Measurements from ENCODE around the gene KRT77.
A peak's percentile ranks its signal among the peaks of the same experiment; 100 is the strongest.

Gene KRT77

DNA sequence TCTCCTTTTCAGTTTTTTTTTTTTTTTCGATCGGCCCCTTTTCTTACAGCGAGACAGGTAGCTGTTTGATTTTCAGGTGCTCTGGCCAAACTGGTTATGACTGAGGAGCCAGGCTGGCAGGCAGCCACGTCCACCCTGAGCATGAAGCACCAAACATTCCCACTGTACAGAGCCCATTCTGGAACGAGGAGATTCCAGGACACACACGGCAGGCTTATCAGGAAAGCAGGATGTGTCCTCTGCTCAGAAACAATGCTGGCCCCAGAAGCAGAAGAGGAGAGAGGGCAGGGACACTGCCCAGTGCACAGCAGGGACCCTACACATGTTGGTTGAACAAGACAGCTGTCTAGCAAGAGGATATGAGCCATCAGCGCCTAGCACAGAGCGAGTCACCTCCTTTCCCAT is 47.6 kb downstream of the KRT77 start:
- peak overlapping the region; percentile 43 for H3K27ac ChIP-seq
- TF ChIP-seq, protein P1, sequence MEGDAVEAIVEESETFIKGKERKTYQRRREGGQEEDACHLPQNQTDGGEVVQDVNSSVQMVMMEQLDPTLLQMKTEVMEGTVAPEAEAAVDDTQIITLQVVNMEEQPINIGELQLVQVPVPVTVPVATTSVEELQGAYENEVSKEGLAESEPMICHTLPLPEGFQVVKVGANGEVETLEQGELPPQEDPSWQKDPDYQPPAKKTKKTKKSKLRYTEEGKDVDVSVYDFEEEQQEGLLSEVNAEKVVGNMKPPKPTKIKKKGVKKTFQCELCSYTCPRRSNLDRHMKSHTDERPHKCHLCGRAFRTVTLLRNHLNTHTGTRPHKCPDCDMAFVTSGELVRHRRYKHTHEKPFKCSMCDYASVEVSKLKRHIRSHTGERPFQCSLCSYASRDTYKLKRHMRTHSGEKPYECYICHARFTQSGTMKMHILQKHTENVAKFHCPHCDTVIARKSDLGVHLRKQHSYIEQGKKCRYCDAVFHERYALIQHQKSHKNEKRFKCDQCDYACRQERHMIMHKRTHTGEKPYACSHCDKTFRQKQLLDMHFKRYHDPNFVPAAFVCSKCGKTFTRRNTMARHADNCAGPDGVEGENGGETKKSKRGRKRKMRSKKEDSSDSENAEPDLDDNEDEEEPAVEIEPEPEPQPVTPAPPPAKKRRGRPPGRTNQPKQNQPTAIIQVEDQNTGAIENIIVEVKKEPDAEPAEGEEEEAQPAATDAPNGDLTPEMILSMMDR (conservative IDR thresholded peaks at IDR 0.05) = no peak
- TF ChIP-seq ZFX (IDR thresholded peaks at IDR 0.05) = no peak

DNA sequence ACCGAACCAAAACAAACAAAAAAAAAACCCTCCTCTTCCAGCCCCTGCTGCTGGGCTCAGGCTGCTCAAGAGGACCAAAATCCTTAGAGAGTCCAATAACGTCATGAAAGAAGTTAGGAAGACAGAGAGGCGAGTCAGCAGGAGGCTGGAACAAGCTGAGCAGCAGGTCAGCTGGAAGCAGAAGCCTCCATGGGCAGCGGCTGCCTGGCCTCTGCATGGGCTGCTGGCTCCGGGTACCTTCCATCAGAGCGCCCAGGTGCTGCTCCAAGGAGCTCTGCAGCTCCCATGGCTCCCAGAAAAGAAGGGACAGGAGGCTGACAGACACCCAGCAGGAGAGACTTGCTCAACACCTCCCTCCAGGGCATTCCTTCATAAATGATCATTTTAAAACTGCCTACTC is 48.1 kb downstream of the KRT77 start:
- H3K27ac ChIP-seq = peak overlapping the region; percentile 43
- TF ChIP-seq ZFX (IDR thresholded peaks at IDR 0.05) = no peak
- TF ChIP-seq, protein P1 (conservative IDR thresholded peaks at IDR 0.05) = no peak

DNA sequence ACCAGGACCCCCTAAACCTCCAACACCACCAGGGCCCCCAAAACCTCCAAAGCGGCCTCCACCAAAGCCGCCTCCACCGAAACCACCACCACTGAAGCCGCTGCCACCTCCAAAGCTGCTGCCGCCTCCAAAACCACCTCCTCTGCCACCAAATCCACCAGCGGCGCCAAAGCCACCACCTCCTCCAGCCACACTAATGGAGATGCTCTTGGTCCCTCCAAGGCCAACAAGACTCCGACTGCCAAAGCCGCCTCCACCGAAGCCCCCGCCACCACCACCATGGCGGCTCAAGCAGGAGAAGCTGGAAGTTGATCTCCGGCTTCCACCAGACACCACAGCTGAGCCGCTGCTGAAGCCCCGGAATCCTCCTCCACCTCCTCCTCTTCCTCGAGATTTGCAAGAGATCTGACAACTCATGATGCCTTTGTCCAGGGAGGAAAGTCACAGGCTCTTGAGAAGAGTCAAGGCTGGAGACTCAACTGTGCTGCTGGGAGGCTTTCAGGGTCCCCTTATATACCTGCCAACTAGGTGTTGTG is 51.5 kb downstream of the KRT77 start, which contains the start of gene KRT2:
KRT2 (minus strand) TSS at position 486 of the 536 bp plus-strand sequence; CDS start at position 417, 69 bp downstream.
- peak within 1 kb of the TSS; percentile 77 for H3K27ac ChIP-seq
- TF ChIP-seq, protein P1 (conservative IDR thresholded peaks at IDR 0.05) = no peak
- TF ChIP-seq ZFX (IDR thresholded peaks at IDR 0.05) = no peak

DNA sequence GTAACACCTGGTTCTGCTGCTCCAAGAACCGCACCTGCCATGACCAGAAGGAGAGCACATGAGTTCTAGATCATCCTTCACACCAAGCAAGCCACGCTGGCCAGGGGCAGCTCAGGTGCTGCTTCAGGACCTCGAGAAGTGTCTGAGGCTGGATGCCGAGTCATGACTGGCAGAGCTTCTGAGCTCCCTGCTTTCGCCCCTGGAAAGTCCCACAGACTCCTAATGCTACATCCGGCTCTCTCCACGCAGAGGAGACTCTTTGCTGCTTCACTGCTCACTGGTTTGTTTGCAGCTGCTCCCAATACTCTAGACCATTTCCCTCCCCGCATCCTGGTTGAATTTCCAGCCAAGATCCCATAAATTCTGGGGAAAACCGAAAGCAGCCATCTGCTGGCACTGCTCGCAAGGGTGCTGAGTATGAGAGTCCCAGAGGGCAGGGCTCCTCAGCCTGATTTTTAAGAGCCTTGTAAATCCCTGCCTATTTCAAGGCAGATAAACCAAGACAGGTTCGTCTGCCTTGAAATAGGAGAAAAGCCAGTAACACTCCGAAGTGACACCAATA is 52.7 kb downstream of the KRT77 start:
- TF ChIP-seq, protein P1 (conservative IDR thresholded peaks at IDR 0.05) = no peak
- TF ChIP-seq ZFX (IDR thresholded peaks at IDR 0.05) = no peak
- peak overlapping the region; percentile 77 for H3K27ac ChIP-seq

DNA sequence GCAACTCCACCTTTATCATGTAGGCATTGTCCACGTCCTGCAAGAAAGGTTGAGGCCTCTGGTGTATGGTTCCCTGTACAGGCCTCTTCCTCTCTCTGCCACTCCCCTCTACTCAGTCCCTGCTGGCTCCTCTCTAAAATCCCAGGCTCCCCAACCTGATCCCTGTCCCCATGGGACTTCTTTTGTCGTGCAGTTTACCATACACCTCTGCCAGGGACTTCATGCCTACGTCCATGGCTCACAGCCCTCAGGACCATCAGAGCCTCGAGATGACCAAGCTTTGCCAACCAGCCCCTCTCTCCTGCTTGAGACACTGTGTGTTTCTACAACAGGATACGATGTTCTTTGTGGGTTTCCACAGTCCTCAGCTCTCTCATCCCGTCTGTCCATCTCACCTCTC is 54.3 kb downstream of the KRT77 start:
- TF ChIP-seq ZFX (IDR thresholded peaks at IDR 0.05) = no peak
- TF ChIP-seq, protein P1 (conservative IDR thresholded peaks at IDR 0.05) = no peak
- H3K27ac ChIP-seq = no peak overlapping the region

DNA sequence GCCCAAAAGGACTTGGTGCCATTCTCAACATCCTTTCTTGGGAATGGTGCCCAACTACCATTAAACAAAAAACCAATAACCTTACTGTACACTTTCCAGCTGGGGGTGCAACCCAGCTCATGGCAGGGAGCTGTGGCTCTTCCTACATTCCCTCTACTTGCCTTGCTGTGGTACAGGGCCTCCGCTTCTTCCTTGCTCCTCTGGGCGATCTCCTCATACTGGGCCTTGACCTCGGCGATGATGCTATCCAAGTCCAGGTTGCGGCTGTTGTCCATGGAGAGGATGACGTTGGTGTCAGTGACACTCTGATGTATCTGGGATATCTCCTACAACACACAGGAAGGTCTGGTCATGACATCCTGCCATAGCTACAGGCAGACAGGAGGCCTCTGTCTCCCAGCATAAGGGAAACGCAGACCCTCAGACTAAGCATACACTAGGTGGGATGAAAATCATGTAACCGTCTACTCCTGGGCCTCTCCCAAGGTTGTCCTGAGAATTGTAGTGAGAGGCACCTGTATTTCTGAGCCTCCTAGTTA is 55.2 kb downstream of the KRT77 start:
- TF ChIP-seq, protein P1 (conservative IDR thresholded peaks at IDR 0.05) = no peak
- no peak for TF ChIP-seq ZFX (IDR thresholded peaks at IDR 0.05)
- H3K27ac ChIP-seq = no peak overlapping the region

DNA sequence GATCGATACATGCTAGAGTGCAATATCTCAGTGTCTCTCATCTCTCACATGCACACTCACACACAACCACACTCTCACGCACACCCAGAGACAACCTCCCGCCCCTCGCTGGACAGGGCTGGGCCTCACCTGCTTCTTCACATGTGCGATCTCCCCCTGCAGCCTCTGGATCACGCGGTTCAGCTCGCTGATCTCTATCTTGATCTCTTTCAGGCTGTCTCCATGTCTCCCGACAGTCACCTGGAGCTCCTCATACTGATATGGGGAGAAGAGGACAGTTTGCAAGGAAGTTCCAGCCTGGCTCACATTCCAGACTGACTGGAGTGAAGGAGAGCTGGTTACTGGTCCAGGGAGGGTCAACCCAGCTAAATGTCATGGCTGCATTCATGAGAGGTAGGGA is 55.7 kb downstream of the KRT77 start:
- TF ChIP-seq, protein P1 (conservative IDR thresholded peaks at IDR 0.05) = no peak
- TF ChIP-seq ZFX (IDR thresholded peaks at IDR 0.05) = no peak
- H3K27ac ChIP-seq = no peak overlapping the region
